Fibroblast of lung (primary cell): ENCODE results near the gene GPR50. TPM values are rescaled to one million over a fixed set of nuclear protein-coding genes. Genes with fewer than 3 reads are reported as not detected.

ENCODE experiments used
- DNase-seq, 2 donors: peaks; one replicate each; pipeline versions ENCODE4 v3.0.0 to v3.0.0-alpha.2; 2010; ENCODE audit warnings: low read depth in 2 of 2
- H2AFZ ChIP-seq: 2 replicates; pipeline ENCODE4 v1.5.1; 2012; ENCODE audit warnings: low read length, control low read depth, inconsistent platforms
- H3K27ac ChIP-seq: 2 replicates; pipeline ENCODE4 v1.5.1; 2011; ENCODE audit warnings: low read length, control low read depth; ENCODE audit not compliant: insufficient read depth
- H3K27me3 ChIP-seq: 2 replicates; pipeline ENCODE4 v1.5.1; 2011; ENCODE audit warnings: mild to moderate bottlenecking, low read length; ENCODE audit not compliant: control insufficient read depth, insufficient read depth
- H3K36me3 ChIP-seq: 2 replicates; pipeline ENCODE4 v1.5.1; 2011; ENCODE audit warnings: low read length; ENCODE audit not compliant: control insufficient read depth, insufficient read depth
- H3K4me1 ChIP-seq: 2 replicates; pipeline ENCODE4 v1.5.1; 2011; ENCODE audit warnings: low read length; ENCODE audit not compliant: control insufficient read depth, insufficient read depth; ENCODE audit errors: extremely low read depth
- H3K4me2 ChIP-seq: 2 replicates; pipeline ENCODE4 v1.5.1; 2011; ENCODE audit warnings: low read length, control low read depth; ENCODE audit not compliant: insufficient read depth; ENCODE audit errors: extremely low read depth
- H3K4me3 ChIP-seq, 4 experiments: fragments of 200-600 bp in 1 of 4; sonication (generic) in 1 of 4; replicated peaks in 1 of 4; 2 replicates each; pipeline ENCODE4 v1.5.1; 2011 to 2016; ENCODE audit warnings: low read length in 4 of 4, low read depth in 3 of 4, mild to moderate bottlenecking in 3 of 4, control low read depth in 2 of 4, inconsistent platforms in 1 of 4, mixed read lengths in 1 of 4; ENCODE audit not compliant: insufficient read depth in 1 of 4; ENCODE audit errors: control extremely low read depth in 1 of 4
- H3K79me2 ChIP-seq: 2 replicates; pipeline ENCODE4 v1.5.1; 2012; ENCODE audit warnings: mild to moderate bottlenecking, low read length, inconsistent platforms; ENCODE audit not compliant: control insufficient read depth, insufficient read depth
- H3K9ac ChIP-seq: 2 replicates; pipeline ENCODE4 v1.5.1; 2011; ENCODE audit warnings: mild to moderate bottlenecking, low read length, control low read depth; ENCODE audit not compliant: insufficient read depth
- H3K9me3 ChIP-seq: 2 replicates; pipeline ENCODE4 v1.5.1; 2012; ENCODE audit warnings: low read depth, low read length; ENCODE audit not compliant: control insufficient read depth, insufficient read depth
- H4K20me1 ChIP-seq: 2 replicates; pipeline ENCODE4 v1.5.1; 2011; ENCODE audit warnings: low read length; ENCODE audit not compliant: control insufficient read depth, insufficient read depth; ENCODE audit errors: extremely low read depth
- CTCF ChIP-seq, 2 donors: IDR thresholded peaks in 1 of 2; conservative IDR thresholded peaks in 1 of 2; 1 replicate in 1 of 2; 2 replicates in 1 of 2; pipeline ENCODE4 v1.5.1; 2011 to 2012; ENCODE audit warnings: low read length in 2 of 2, control low read depth in 1 of 2, inconsistent platforms in 1 of 2, low read depth in 1 of 2, mild to moderate bottlenecking in 1 of 2
- EZH2 ChIP-seq: IDR thresholded peaks from 2 replicates; pipeline ENCODE4 v1.5.1; 2012; ENCODE audit warnings: low read length, control low read depth, mild to moderate bottlenecking; ENCODE audit errors: missing control alignments
- polyA plus RNA-seq, 2 donors: library from polyadenylated mRNA; depleted of rRNA in 1 of 2; stranded (reverse) in 1 of 2; unstranded in 1 of 2; fragments of >200 nt; gene quantifications; 2 replicates each; pipeline ENCODE4 v1.2.1, GENCODE V29; 2011 to 2012; ENCODE audit warnings: missing spikeins in 1 of 2
- total RNA-seq: library from RNA; depleted of rRNA; stranded (reverse); fragments of >200 nt; gene quantifications from 2 replicates; pipeline ENCODE4 v1.2.1, GENCODE V29; 2014

Gene GPR50
- total and polyA plus RNA-seq, 2 donors (not counting 1 experiment from before 2014, with no cell fraction given) = not detected

- Histone ChIP-seq H3K79me2 (no peaks in the 10 kb centered on the region), H3K9me3 (no peaks in the 10 kb centered on the region), H3K27me3 (no peaks in the 10 kb centered on the region), H3K4me1 (no peaks in the 10 kb centered on the region), H3K9ac (no peak overlapping the region), H3K36me3 (no peaks in the 10 kb centered on the region), H4K20me1 (no peaks in the 10 kb centered on the region), H2AFZ (no peak overlapping the region), H3K4me2 (no peak overlapping the region), H3K27ac (no peak overlapping the region), H3K4me3 (no peak overlapping the region)
- DNase-seq = no peak
- no peak for TF ChIP-seq EZH2
- TF ChIP-seq CTCF (conservative IDR thresholded peaks at IDR 0.05 in 1 of 2, IDR thresholded peaks at IDR 0.05 in 1 of 2; ENCODE audit: low read depth in 1 of 2, low read length in 2 of 2) = no peak
Measured at GRCh38 chrX:151206871-151207270, 30.5 kb downstream of the GPR50 start.

- Histone ChIP-seq H3K4me2 (no peak overlapping the region), H3K4me1 (no peaks in the 10 kb centered on the region), H3K36me3 (no peaks in the 10 kb centered on the region), H3K4me3 (no peak overlapping the region), H2AFZ (no peak overlapping the region), H3K9ac (no peak overlapping the region), H3K27me3 (no peaks in the 10 kb centered on the region), H3K79me2 (no peaks in the 10 kb centered on the region), H4K20me1 (no peaks in the 10 kb centered on the region), H3K27ac (no peak overlapping the region), H3K9me3 (no peaks in the 10 kb centered on the region)
- no peak for DNase-seq
- TF ChIP-seq EZH2 (no peak), CTCF (conservative IDR thresholded peaks at IDR 0.05 in 1 of 2, IDR thresholded peaks at IDR 0.05 in 1 of 2; ENCODE audit: low read depth in 1 of 2, low read length in 2 of 2) (no peak)
Measured at GRCh38 chrX:151225843-151226242, 49.5 kb downstream of the GPR50 start.

- TF ChIP-seq EZH2 (no peak), CTCF (conservative IDR thresholded peaks at IDR 0.05 in 1 of 2, IDR thresholded peaks at IDR 0.05 in 1 of 2; ENCODE audit: low read depth in 1 of 2, low read length in 2 of 2) (no peak)
- no peak overlapping the region for H3K4me2 ChIP-seq
Measured at GRCh38 chrX:151226941-151227340, 50.6 kb downstream of the GPR50 start.

More at GRCh38 chrX:151226941-151227340, 50.6 kb downstream of the GPR50 start:
- Histone ChIP-seq H3K4me3 (no peak overlapping the region), H3K36me3 (no peaks in the 10 kb centered on the region), H2AFZ (no peak overlapping the region), H4K20me1 (no peaks in the 10 kb centered on the region), H3K27me3 (no peaks in the 10 kb centered on the region), H3K9me3 (no peaks in the 10 kb centered on the region), H3K9ac (no peak overlapping the region), H3K79me2 (no peaks in the 10 kb centered on the region), H3K27ac (no peak overlapping the region), H3K4me1 (no peaks in the 10 kb centered on the region)
- no peak for DNase-seq
